OCI-LY1 (cell line): ENCODE data around the gene LIME1.

ENCODE experiments used
- H2AFZ ChIP-seq: fragments of 200-600 bp; sonication (generic), shearing (Covaris generic); 2 replicates; pipeline ENCODE4 v1.6.0; 2014; ENCODE audit warnings: antibody characterized with exemption, mild to moderate bottlenecking, low read length
- H3F3A ChIP-seq: fragments of 200-600 bp; sonication (generic), shearing (Covaris generic); 2 replicates; pipeline ENCODE4 v1.6.0; 2014; ENCODE audit warnings: mild to moderate bottlenecking, antibody characterized with exemption, low read length, moderate library complexity; ENCODE audit not compliant: insufficient read depth
- H3K27ac ChIP-seq: fragments of 200-600 bp; sonication (generic); 2 replicates; pipeline ENCODE4 v1.5.1; 2014; ENCODE audit warnings: low read length, mixed run types, mild to moderate bottlenecking, low read depth; ENCODE audit not compliant: poor library complexity, severe bottlenecking
- H3K27me3 ChIP-seq: fragments of 200-600 bp; sonication (generic); 2 replicates; pipeline ENCODE4 v1.6.0; 2014; ENCODE audit warnings: antibody characterized with exemption, mild to moderate bottlenecking, low read length, moderate library complexity; ENCODE audit not compliant: insufficient read depth
- H3K36me3 ChIP-seq: fragments of 200-600 bp; sonication (generic); 2 replicates; pipeline ENCODE4 v1.6.1; 2014; ENCODE audit warnings: mild to moderate bottlenecking, antibody characterized with exemption, low read length, moderate library complexity, mixed read lengths; ENCODE audit not compliant: insufficient read depth
- H3K4me1 ChIP-seq: fragments of 200-600 bp; sonication (generic); 2 replicates; pipeline ENCODE4 v1.5.1; 2014; ENCODE audit warnings: mild to moderate bottlenecking, low read length, moderate library complexity; ENCODE audit not compliant: insufficient read depth, severe bottlenecking
- H3K4me2 ChIP-seq: fragments of 200-600 bp; sonication (generic), shearing (Covaris generic); 2 replicates; pipeline ENCODE4 v1.6.1; 2014; ENCODE audit warnings: low read length
- H3K4me3 ChIP-seq: fragments of 200-600 bp; sonication (generic); 2 replicates; pipeline ENCODE4 v1.5.1; 2014; ENCODE audit warnings: low read length, low read depth, mild to moderate bottlenecking, mixed read lengths; ENCODE audit not compliant: poor library complexity, severe bottlenecking
- H3K79me2 ChIP-seq: fragments of 200-600 bp; shearing (Covaris generic); 2 replicates; pipeline ENCODE4 v1.6.1; 2016; ENCODE audit warnings: mixed run types, low read length, mixed read lengths; ENCODE audit not compliant: insufficient read depth
- H3K9ac ChIP-seq: fragments of 200-600 bp; sonication (generic), shearing (Covaris generic); 2 replicates; pipeline ENCODE4 v1.6.1; 2014; ENCODE audit warnings: mild to moderate bottlenecking, low read length, mixed read lengths
- H3K9me2 ChIP-seq: fragments of 200-600 bp; sonication (generic), shearing (Covaris generic); 2 replicates; pipeline ENCODE4 v1.6.1; 2014; ENCODE audit warnings: low read depth, mild to moderate bottlenecking, low read length, mixed read lengths
- H3K9me3 ChIP-seq: fragments of 200-600 bp; shearing (Covaris generic); 2 replicates; pipeline ENCODE4 v1.6.1; 2014; ENCODE audit warnings: low read length, mixed read lengths
- H4K20me1 ChIP-seq: fragments of 200-600 bp; sonication (generic), shearing (Covaris generic); 2 replicates; pipeline ENCODE4 v1.6.0; 2016; ENCODE audit warnings: mild to moderate bottlenecking, low read length; ENCODE audit not compliant: insufficient read depth
- CTCF ChIP-seq: fragments of 200-600 bp; sonication (generic), shearing (Covaris generic); IDR thresholded peaks from 2 replicates; pipeline ENCODE4 v1.5.1; 2017; ENCODE audit warnings: mild to moderate bottlenecking, antibody characterized with exemption, low read length, moderate library complexity, mixed read lengths
- EZH2 ChIP-seq: fragments of 200-600 bp; sonication (generic), shearing (Covaris generic); IDR thresholded peaks from 2 replicates; pipeline ENCODE4 v1.8.0; 2017; ENCODE audit warnings: borderline replicate concordance, mixed run types, mild to moderate bottlenecking, antibody characterized with exemption, low read length, moderate library complexity, mixed read lengths

Gene LIME1

GRCh38 chr20:63735859-63736718 lies at the start of gene LIME1:
LIME1 (plus strand) TSS chr20:63736664; CDS start chr20:63737550, 886 bp downstream.
- Histone ChIP-seq H2AFZ (no peak within 1 kb of the TSS), H3K4me2 (peak within 1 kb of the TSS; percentile 55), H4K20me1 (no peaks in the 10 kb centered on the region), H3K27ac (peak within 1 kb of the TSS; percentile 72), H3K9ac (peak within 1 kb of the TSS; percentile 49), H3K27me3 (no peaks in the 10 kb centered on the region; the same call in 1 of the 2 replicates), H3K9me3 (no peaks in the 10 kb centered on the region), H3K36me3 (peaks cover 23% of the 10 kb centered on the region), H3K4me3 (peak within 1 kb of the TSS; percentile 42), H3K79me2 (no peaks in the 10 kb centered on the region), H3F3A (no peaks in the 10 kb centered on the region; the same call in 1 of the 2 replicates), H3K9me2 (no peaks in the 10 kb centered on the region), H3K4me1 (peaks cover 46% of the 10 kb centered on the region)
- TF ChIP-seq EZH2 (no peak), CTCF (0 out of 2 replicates have a peak, but pooled peaks have one; percentile 18)

GRCh38 chr20:63687419-63688178 lies 48.9 kb upstream of the LIME1 start:
- H3K4me2 ChIP-seq: no peak overlapping the region
- no peak overlapping the region for H3K9ac ChIP-seq
- no peaks in the 10 kb centered on the region; the same call in 1 of the 2 replicates for H3K27me3 ChIP-seq
- H3K36me3 ChIP-seq: peaks cover 8% of the 10 kb centered on the region
- no peaks in the 10 kb centered on the region for H3K9me2 ChIP-seq
- no peak overlapping the region for H3K4me3 ChIP-seq
- no peaks in the 10 kb centered on the region for H3K4me1 ChIP-seq
- H4K20me1 ChIP-seq: no peaks in the 10 kb centered on the region
- TF ChIP-seq EZH2: no peak
- H3K79me2 ChIP-seq: no peaks in the 10 kb centered on the region
- no peaks in the 10 kb centered on the region for H3F3A ChIP-seq
- H3K27ac ChIP-seq: no peak overlapping the region
- no peaks in the 10 kb centered on the region for H3K9me3 ChIP-seq
- H2AFZ ChIP-seq: no peak overlapping the region

DNA sequence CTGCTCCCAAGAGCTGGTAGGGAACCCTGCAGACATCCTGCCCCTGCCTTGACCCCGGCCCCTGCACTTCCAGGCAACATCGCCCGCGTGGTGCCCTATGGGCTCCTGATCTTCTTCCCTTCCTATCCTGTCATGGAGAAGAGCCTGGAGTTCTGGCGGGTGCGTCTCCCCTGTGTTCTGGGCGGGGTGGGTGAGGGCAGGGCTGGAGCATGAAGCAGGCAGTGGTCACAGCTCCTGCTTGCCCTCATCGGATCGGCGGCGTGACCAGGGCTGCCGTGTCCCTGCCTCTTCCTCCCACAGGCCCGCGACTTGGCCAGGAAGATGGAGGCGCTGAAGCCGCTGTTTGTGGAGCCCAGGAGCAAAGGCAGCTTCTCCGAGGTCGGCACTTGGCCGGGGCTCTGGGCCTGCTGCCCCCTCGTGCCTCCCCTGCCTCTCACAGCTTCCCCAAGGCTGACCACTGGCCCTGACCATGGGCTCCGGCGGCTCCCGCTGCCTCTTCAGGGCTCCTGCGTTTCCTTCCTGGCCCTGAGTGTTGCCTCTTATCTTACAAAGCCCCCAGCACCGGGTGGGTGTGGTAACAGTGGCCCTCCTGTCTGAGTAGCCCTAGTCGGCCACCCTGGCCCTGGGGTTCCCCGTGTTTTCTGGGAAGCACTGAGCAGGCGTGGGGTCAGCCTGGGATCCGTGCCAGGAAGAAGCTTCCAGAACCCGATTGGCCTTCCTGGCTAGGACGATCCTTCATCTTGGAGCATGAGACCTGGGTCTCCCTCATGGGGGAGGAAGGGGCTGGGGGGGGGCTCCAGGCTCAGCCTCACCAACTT lies 48.0 kb upstream of the LIME1 start:
- H3K36me3 ChIP-seq: peaks cover 7% of the 10 kb centered on the region; the same call in 1 of the 2 replicates
- H3K79me2 ChIP-seq: no peaks in the 10 kb centered on the region
- H3K9ac ChIP-seq: no peak overlapping the region
- no peaks in the 10 kb centered on the region for H3K9me2 ChIP-seq
- H3K4me1 ChIP-seq: no peaks in the 10 kb centered on the region
- TF ChIP-seq EZH2 (no peak), CTCF (no peak)
- no peak overlapping the region for H3K27ac ChIP-seq
- no peak overlapping the region for H3K4me2 ChIP-seq
- H3F3A ChIP-seq: no peaks in the 10 kb centered on the region
- no peak overlapping the region for H2AFZ ChIP-seq
- no peaks in the 10 kb centered on the region; the same call in 1 of the 2 replicates for H3K27me3 ChIP-seq
- no peaks in the 10 kb centered on the region for H3K9me3 ChIP-seq
- no peak overlapping the region for H3K4me3 ChIP-seq
- H4K20me1 ChIP-seq: no peaks in the 10 kb centered on the region
